Activated CD8-positive, alpha-beta T cell treated with anti-CD3 and anti-CD28 coated beads for 36 hours (primary cell): ENCODE measurements around the gene CGAS. TPM values are rescaled to one million over a fixed set of nuclear protein-coding genes. Genes with fewer than 3 reads are reported as not detected.
A peak's percentile ranks its signal among the peaks of the same experiment; 100 is the strongest.
"Not testable (repeated sequence)": the region's sequence is repeated elsewhere in the genome, so short reads cannot be mapped to it uniquely, and the experiment has no call there.

ENCODE experiments used
- ATAC-seq: fragments of 200-7000 bp; cut with Tn5 transposase; one replicate; pipeline ENCODE4 v1.10.0; 2021; ENCODE audit warnings: mild to moderate bottlenecking, moderate library complexity
- CTCF ChIA-PET: fragments of 350-600 bp; sonication (Branson Sonifier 250); formaldehyde crosslinking; loops from one replicate; lab custom pipeline; 2021; ENCODE audit warnings: antibody characterized with exemption; lab: Charles Lee
- POLR2A ChIA-PET: fragments of 350-600 bp; sonication (Branson Sonifier 250); formaldehyde crosslinking; loops from one replicate; lab custom pipeline; 2021; ENCODE audit warnings: antibody characterized with exemption; lab: Charles Lee
- DNase-seq: peaks from one replicate; pipeline ENCODE4 v3.0.0-alpha.2; 2020
- H3K27ac Mint-ChIP-seq: one replicate; pipeline ENCODE4 v1.8.0; 2021; ENCODE audit warnings: mild to moderate bottlenecking, mixed read lengths
- H3K27me3 Mint-ChIP-seq: one replicate; pipeline ENCODE4 v1.8.0; 2021; ENCODE audit warnings: mixed read lengths
- H3K36me3 Mint-ChIP-seq: one replicate; pipeline ENCODE4 v1.8.0; 2021; ENCODE audit warnings: low read depth, mixed read lengths
- H3K4me1 Mint-ChIP-seq: one replicate; pipeline ENCODE4 v1.8.0; 2021; ENCODE audit warnings: low read depth, mixed read lengths
- H3K4me3 Mint-ChIP-seq: one replicate; pipeline ENCODE4 v1.8.0; 2021; ENCODE audit warnings: mild to moderate bottlenecking, moderate library complexity, mixed read lengths
- H3K9me3 Mint-ChIP-seq: one replicate; pipeline ENCODE4 v1.8.0; 2021; ENCODE audit warnings: mixed read lengths
- CTCF ChIP-seq: fragments of 200-600 bp; IDR thresholded peaks from one replicate; pipeline ENCODE4 v1.8.0; 2022; ENCODE audit warnings: antibody characterized with exemption, mild to moderate bottlenecking
- intact Hi-C: fragments of 100-400 bp; cut with micrococcal nuclease; formaldehyde crosslinking; loops from one replicate; pipeline ENCODE4 v1.10.0; 2022
- total RNA-seq, 2 experiments: library from RNA; stranded (reverse); gene quantifications; one replicate each; pipeline ENCODE4 v1.2.3, GENCODE V29; 2021

The CGAS gene
- total RNA-seq, 2 experiments from 2014 or later, result 21.1 to 23.2 TPM

- ATAC-seq, result peak; percentile 90
- Mint-ChIP-seq H3K27ac (peak overlapping the region; percentile 57), H3K9me3 (no peaks in the 10 kb centered on the region), H3K36me3 (no peaks in the 10 kb centered on the region), H3K4me1 (peaks cover 14% of the 10 kb centered on the region), H3K27me3 (peaks cover 5% of the 10 kb centered on the region), H3K4me3 (peak overlapping the region; percentile 75)
- DNase-seq, result peak; percentile 76
- CTCF ChIA-PET, result interaction anchor here (0.7 to 2.4 kb wide), 13 partner anchors 12 to 264 kb away, joined by 3 to 11 read pairs (median 3); no protein-coding TSS in a partner anchor
- POLR2A ChIA-PET, result interaction anchor here (0.7 to 1.2 kb wide), 2 partner anchors 63 to 432 kb away, joined by 3 read pairs; partner anchors contain the start of gene CGAS
- TF ChIP-seq CTCF, result peak; percentile 51
- intact Hi-C loops, result no loop called here
Observed at GRCh38 chr6:73388800-73389512, 63.1 kb downstream of the CGAS start.

GRCh38 chr6:73388433-73388799 lies 63.7 kb downstream of the CGAS start:
- CTCF ChIA-PET, result interaction anchor here (0.8 to 2.4 kb wide), 8 partner anchors 11 to 265 kb away, joined by 3 to 11 read pairs (median 5); no protein-coding TSS in a partner anchor
- POLR2A ChIA-PET, result interaction anchor here (1.2 kb wide), 1 partner anchor 64 kb away, joined by 3 read pairs; the partner anchor contains the start of gene CGAS
- DNase-seq (no peak), ATAC-seq (no peak)
- peaks cover 5% of the 10 kb centered on the region for H3K27me3 Mint-ChIP-seq
- no peaks in the 10 kb centered on the region for H3K36me3 Mint-ChIP-seq
- H3K9me3 Mint-ChIP-seq, result no peaks in the 10 kb centered on the region
- H3K4me3 Mint-ChIP-seq, result peak overlapping the region; percentile 75
- intact Hi-C loops, result no loop called here
- no peak overlapping the region for H3K27ac Mint-ChIP-seq
- no peak for TF ChIP-seq CTCF
- peaks cover 14% of the 10 kb centered on the region for H3K4me1 Mint-ChIP-seq

GRCh38 chr6:73382462-73383113 lies 69.5 kb downstream of the CGAS start:
- no peak for DNase-seq
- ATAC-seq, result no peak
- Mint-ChIP-seq H3K36me3 (no peaks in the 10 kb centered on the region), H3K4me1 (no peaks in the 10 kb centered on the region), H3K9me3 (no peaks in the 10 kb centered on the region), H3K4me3 (no peak overlapping the region), H3K27me3 (no peaks in the 10 kb centered on the region), H3K27ac (no peak overlapping the region)
- ChIA-PET POLR2A (no interaction called here), CTCF (no interaction called here)
- no peak for TF ChIP-seq CTCF
- intact Hi-C loops, result no loop called here

GRCh38 chr6:73381531-73381930 lies 70.6 kb downstream of the CGAS start:
- DNase-seq, H3K27me3 Mint-ChIP-seq, H3K27ac Mint-ChIP-seq, CTCF ChIA-PET, intact Hi-C loops, ATAC-seq, H3K4me1 Mint-ChIP-seq, H3K4me3 Mint-ChIP-seq, H3K36me3 Mint-ChIP-seq, H3K9me3 Mint-ChIP-seq: not testable (repeated sequence)
- POLR2A ChIA-PET, result interaction anchor here (0.9 kb wide), 1 partner anchor 12 kb away, joined by 3 read pairs; no protein-coding TSS in a partner anchor

- H3K9me3 Mint-ChIP-seq, result peaks cover 5% of the 10 kb centered on the region
- H3K27ac Mint-ChIP-seq, result no peak overlapping the region
- intact Hi-C loops, result no loop called here
- no peak for DNase-seq
- no peak overlapping the region for H3K4me3 Mint-ChIP-seq
- H3K4me1 Mint-ChIP-seq, result no peaks in the 10 kb centered on the region
- no peak for ATAC-seq
- ChIA-PET CTCF (interaction anchor here (0.8 to 1.4 kb wide), 3 partner anchors 8 to 11 kb away, joined by 3 to 5 read pairs (median 3); partner anchors contain the start of gene OOEP), POLR2A (no interaction called here)
- H3K36me3 Mint-ChIP-seq, result peaks cover 2% of the 10 kb centered on the region
- no peaks in the 10 kb centered on the region for H3K27me3 Mint-ChIP-seq
- no peak for TF ChIP-seq CTCF
Observed at GRCh38 chr6:73377225-73377624, 74.9 kb downstream of the CGAS start.
